Stimulated activated CD4-positive, alpha-beta T cell treated with anti-CD3 and anti-CD28 coated beads, Interleukin-12 subunit alpha, Interleukin-12 subunit beta, amount 100 ng/mL, for 48 hours (primary cell): ENCODE measurements around the gene HTR2A.

ENCODE experiments used
- DNase-seq, 3 donors: peaks; one replicate each; pipeline ENCODE4 v3.0.0-alpha.2; 2020; ENCODE audit warnings: low read depth in 2 of 3, low spot score in 1 of 3

HTR2A gene

DNA sequence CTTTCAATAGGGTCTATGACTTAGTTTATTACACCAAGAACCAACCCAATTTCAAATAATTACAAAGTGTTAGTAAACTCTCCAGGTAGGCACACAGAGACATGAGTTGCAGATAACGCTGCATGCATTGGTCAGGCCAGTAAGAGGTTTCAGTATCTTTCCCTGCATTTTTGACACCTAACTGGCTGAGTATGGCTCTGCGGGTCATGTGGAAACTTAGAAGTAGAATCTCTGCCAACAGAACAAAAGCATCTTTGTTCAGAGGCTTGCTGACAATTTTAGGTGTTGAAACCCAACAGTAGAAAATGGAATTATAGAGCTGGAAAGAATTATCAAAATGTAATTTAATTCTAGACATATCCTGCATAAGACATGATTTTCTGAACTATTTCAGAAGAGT lies 25.3 kb downstream of the HTR2A start:
- DNase-seq: no peak

DNA sequence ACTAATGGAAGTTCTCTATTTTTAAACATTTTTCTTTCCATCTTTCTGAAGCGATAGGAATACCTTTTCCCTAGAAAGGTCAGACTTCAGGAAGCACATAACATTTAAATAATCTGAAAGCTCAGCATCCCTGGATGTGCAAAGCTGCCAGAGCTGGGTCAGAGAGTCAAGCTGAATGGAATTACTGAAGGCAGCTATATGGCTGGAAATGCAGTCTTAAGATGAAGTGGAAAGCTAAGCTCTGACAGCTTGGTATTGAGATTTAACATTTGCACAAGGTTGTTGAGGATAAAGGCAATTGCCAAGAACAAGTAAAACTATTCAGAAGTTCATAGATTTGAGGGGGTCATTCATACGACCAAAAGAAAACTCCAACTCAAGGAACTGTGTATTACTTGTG lies 28.8 kb downstream of the HTR2A start:
- DNase-seq: no peak

DNA sequence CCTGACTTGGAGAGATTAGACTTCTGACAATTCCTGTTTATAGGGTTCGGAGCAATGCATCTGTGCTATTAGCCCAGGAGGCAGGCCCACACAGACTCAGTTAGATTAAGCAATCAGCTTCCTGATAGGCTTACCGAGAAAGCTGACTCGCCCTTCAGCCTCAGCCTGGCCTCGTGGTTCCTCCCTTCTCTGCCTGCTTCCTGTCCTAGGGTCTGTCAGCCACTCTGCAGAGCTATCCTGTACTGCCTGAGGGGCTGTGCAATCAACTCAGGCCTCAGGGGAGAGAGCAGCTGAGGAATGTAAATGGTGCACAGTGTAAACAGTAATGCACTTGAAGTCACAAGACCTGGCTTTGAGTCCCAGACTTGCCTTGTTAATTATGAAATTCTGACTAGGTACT lies 30.7 kb downstream of the HTR2A start:
- no peak for DNase-seq

DNA sequence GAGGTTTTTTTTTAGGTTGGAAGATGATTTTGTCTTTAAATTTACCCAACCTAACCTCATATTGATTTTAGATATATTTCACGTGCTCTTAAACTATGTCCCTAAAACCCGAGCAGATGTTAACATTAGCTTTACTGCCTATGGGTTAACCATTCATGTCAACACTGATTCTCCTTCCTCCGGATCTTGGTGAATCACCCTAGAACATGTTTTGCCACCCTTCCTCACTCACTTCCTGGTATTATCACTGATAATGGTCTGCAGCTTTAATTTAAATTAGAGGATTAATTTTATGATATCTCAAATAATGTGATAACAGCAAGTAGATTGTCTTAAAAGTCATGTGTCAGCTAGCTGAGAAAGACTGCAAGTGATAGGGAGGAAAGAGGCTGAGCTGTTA lies 31.9 kb downstream of the HTR2A start:
- DNase-seq: no peak

DNA sequence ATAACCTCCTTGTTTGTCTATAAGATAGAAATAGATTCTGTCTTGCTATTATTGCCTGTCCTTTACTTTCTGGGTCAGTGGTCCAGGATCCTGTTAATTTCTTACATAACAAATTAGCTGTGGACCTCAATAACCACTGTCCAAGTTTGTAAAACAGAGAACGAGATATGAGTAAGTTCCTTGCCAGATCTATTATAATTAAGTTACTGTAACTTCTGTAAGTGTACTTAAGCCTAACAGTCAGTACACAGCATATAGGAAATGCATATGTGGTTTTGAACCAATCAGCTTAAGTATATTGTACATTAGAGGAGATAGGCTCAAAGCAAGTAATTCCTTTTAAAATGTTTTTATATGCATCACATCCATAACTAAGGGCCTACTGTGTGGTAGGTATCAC lies 34.9 kb downstream of the HTR2A start:
- DNase-seq: no peak

DNA sequence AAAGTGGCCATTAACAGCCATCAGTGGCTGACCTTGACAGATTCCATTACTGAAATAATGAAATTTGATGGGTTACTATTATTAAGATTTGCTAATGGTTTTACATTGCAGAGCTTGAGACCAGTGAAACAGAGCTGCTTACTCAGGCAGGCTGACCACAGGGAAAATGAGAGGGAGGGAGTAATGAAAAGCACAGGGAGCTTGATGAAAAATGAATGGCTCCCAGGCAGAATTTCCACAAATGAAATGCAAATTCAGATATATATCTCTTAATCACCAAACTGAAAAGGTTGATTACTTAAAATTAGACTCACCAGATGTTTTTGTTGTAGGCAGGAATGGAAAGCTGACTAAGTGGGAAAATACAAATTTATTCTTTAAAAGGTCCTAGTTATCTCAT lies 36.1 kb downstream of the HTR2A start:
- DNase-seq: no peak

DNA sequence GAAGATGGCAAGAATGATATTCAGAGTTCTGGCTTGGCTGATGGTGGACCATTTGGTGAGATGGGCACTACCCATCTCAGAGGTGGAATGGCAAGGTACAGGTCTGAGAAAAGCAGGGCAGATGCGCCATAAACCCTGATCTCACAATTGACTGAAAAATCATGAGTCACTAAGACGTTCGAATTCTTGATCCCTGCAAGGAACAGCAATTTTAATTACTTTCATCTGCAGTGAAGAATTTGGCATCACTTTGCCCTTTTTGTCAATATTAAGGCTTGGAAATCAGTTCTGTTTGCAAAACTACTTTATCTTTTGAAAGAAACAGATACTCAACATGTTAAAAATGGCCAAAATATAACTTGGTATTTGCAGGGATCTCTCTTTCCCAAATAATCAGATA lies 38.1 kb downstream of the HTR2A start:
- DNase-seq: no peak

DNA sequence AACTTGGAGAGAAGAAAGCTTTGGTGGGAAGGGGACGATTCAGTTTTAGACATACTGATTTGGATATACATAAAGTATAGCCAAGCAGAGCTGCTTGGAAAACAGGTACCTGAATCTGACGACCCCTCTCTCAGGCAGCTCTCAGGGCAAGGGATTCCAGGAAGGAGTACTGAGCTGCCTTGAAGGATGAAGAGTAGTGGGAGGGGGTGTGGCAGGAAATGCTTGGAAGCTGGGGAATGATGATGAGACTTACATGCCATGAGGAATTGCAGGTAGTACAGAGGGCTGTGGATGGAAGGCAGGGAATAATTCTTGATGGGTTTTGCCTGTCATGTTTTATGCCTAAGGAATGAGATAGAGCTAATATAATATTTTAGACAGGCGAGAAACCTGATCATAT lies 38.7 kb downstream of the HTR2A start:
- DNase-seq: no peak

DNA sequence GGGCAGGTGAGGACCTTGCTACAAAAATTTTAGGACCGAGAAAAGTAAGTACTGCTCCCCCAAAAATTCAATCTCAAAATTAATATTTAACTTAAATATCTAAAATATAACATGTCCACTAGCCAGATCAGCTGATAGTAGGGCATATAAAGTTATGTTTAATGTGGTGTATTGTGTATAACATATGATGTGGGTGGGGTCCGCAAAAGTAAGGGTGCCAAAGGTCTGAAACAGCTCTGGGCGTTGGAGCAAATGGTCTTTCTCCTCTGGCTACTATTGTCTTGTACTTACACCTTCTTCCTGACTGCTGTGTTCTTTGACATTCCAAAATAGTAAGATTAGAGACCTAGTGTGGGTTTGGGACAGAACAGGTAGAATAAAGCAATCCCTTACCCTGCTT lies 41.2 kb downstream of the HTR2A start:
- DNase-seq: no peak

DNA sequence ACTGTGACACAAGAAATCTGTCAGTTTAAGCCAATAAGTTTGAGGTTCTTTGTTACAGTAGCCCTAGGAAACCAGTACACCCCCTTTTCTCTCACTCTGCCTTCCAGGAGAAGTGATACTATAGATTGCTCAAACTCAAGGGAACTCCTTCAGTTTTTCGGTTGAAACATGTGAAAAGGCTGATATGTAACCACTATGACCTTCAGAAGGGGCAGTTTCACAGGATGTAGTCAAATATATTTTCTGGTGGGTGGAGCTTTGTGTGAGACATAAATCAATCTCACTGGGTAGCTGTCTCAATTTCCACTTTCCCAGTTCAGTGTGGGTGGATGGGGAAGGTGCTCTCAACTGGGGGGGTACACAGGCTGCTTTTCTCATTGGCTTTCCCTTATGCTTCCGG lies 41.7 kb downstream of the HTR2A start:
- no peak for DNase-seq

DNA sequence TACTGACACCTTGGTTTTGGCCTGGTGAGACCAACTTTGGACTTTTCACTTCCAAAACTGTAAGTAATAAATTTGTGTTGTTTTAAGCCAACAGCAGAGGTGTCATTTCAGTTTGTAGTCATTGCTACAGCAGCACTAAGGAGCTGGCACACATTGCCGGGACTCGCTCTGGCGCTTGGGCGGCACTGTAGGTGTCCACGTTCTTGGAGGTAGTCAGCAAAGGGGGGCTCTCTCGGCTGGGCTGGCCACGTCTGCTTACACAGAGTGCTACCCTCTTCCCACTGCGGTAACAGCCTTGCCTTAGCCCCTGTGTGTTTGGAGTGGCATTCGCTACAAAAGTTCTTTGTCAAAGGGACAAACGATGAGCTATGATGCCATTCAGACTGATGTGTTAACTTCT lies 44.7 kb downstream of the HTR2A start:
- no peak for DNase-seq

DNA sequence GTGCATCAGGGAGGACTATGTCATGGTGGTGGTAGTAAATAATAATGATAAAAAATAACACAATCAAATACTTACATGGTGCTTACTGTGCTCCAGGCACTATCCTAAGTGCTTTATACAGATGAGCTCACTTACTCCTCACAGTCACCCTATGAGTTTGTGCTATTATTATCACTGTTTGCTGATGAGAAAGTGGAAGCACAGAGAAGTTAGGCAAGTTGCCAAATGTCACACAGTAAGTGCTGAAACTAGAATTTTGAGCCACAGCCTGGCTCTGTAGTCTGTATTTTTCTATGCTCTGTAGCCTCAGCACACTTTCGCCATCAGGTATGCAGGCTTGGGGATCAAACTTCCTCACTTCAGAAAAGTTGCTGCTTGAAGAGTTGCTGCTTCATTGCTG lies 46.6 kb downstream of the HTR2A start:
- DNase-seq: no peak

DNA sequence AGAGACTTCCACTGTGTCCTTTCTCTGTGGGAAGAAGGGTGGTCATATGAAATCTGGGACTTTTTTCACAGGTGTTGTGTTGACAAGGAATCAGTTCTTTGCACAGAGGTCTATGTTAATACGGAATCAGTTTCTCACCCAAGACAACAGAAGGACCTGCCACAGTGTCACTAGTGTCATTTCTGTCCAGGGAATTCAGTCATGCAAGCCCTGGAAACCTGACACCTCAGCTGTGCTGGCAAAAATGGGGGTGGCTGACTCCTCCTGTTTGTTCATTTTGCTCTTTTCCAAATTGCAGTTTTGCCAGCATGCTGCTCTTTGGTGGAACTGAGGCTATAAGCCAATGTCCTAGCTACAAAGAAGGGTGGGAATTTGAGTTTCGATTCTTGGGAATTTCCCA lies 50.1 kb downstream of the HTR2A start:
- DNase-seq: no peak

DNA sequence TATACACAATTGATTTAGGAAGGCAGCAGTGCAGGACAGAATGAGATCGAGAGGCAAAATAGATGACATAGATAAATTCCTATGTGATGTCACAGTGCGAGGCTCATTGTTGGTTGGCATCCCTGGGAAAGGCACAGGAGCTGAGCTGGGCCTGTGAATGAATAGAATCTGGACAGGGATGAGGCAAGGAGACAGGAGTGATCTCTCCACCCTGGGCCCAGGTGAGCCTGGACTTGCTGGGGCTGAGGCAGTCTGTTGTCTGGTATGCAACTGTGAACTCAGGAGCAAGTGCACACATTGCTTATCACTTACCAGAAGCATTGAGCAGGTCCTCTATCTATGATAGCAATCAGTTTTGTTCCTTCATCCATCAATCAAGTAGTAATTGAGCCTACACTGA lies 51.7 kb downstream of the HTR2A start:
- no peak for DNase-seq

DNA sequence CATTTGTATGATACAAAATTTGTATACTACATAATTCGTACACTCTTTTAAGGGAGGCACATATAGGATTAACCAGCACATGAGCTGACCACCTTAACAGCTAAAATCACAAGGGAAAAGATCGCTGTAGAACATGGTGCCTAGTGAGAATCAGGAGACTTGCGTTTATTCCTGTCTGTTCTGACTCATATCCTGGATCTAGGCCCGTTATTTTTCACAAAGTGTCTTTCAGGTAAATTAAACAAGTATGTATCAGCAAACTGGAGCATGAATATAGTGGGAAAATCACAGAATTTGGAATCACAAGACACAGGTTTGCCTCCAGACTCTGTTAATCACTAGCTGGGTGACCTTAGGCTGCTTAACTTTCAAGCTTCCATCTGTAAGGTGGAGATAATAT lies 52.4 kb downstream of the HTR2A start:
- DNase-seq: no peak

DNA sequence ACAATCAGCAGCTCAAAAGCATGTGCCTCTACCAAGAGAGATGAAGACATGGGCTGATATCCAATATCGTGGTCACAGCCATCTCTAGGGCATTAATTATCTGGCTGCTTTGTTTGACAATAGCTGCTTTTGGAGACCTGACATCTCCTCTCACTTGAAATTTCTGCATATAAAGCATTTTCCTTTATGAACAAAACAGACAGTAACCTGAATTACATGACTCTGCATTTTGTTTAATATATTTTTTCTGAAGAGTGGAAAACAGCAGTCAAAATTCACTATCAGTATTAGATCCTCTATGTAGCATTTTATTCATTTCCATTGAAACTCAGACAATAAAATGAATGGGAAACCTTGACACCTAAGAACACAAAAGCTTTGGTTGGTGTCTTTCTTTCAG lies 57.5 kb downstream of the HTR2A start:
- no peak for DNase-seq

DNA sequence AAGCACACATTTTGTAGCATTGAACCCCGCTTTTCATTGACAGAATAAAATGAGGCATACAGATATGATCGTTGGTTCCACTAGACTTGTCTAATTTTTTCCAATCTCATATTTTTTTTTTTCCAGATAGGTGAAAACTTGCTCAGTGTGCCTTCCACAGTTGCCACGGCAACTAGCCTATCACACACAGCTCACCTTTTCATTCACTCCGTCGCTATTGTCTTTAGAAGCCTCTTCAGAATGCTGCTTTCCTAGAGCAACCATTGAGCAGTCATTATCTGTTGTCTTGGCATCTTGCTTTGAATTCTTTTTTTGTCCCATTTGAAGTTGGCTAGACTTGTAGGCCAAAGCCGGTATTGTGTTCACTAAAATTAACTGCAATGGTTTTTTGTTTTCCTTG lies 62.2 kb downstream of the HTR2A start:
- no peak for DNase-seq

DNA sequence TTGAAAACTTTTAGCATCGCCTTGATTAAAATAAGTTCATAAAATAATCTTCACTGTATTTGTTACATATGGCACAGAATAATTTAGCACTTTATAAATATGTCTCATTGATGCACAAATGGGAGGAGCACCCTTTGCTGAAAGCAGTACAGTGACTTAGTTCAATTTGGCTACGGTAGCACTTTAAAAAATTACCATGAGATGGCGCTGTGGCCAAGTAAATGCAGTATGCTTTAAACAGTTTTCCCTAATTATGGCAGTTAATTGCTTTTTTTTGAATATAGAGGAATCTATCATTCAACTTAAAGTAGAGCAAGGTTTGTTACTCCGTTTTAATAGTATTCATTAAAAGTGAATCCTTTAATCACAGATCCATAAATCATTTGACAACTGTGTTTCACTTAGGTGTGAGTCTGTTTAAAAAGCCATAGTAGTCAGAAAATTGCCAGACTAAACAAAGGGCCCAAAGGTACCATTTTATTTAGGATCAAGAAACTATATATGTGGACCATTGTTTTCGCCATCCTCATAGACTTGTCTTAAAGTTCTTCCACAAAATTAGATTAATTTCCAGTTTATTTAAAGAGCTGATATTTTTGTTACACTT lies 65.2 kb downstream of the HTR2A start:
- peak; percentile 2 to 60 (median 14) for DNase-seq

DNA sequence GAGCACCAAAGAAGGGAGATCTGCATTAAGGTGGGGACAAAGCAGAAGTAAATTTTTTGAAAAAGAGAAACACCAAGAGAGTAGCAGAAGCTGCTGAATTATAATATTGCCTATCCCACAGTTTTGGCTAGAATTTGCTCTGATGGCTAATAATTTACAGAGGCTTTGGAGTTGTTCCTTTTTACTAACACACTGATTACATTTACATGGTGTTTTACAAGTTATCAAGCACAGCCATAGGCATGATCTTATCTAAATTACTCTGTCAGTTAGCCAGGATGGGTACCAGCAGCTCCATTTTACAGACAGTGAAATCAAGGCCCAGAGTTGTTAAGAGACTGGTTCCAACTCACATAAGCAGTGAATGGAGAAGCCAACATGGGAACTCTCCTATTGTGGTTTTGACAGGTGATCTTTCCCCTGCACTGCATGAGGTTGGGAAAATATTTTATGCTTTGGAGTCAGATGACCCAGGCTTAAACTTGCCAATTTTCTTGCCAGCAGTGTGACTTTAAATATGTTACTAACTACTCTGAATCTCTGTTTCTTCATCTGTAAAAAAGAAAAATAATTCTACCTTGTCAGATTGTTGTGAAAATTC lies 66.3 kb downstream of the HTR2A start:
- no peak for DNase-seq

DNA sequence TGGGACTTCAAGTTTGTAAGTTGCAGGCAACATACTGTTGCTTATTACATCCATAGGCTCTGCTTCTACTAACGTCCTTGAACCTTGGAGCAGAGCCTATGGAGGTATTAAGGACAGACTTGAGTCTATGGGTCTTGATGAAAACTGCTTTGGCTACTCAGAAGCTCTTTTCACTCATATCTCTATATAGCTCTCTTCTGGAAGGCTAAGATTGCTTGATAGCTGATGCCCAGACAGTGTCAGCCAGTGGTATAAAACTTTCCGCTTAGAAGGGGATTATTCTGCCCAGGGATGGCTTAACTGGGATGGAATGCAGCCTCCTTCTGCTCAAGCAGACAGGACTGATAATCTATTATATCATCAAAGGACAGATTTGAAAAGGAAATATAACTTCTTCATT lies 74.3 kb downstream of the HTR2A start:
- no peak for DNase-seq

DNA sequence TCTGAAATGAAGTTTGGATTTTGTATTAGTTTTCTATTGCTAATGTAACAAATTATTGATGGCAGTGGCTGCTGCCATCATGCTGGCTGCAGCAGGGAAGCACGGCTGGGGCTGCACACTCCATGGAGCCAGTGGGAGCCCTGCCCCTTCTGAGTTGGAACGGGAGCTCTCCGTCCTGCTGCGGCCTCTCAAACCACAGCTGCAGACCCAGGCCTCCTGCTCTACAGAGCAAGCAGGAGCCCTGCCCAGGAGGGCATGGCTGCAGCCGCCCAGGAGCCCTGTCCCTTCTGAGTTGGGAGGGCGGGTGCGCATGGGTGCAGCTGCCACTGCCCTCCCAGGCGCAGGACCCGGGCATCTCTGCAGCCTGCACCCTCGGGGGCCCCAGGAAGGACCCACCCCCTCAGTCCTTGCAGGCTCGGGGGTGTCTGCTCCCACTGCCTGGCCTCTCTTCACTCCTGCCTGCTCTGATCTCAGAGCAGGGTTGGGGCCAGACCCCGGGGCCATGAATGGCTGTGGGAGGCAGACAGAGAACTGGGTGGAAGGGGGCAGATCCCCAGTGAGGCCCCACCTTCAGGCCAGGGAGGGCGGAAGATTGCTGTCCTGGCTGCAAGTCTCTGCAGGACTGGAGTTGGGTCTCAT lies 78.9 kb downstream of the HTR2A start:
- no peak for DNase-seq

DNA sequence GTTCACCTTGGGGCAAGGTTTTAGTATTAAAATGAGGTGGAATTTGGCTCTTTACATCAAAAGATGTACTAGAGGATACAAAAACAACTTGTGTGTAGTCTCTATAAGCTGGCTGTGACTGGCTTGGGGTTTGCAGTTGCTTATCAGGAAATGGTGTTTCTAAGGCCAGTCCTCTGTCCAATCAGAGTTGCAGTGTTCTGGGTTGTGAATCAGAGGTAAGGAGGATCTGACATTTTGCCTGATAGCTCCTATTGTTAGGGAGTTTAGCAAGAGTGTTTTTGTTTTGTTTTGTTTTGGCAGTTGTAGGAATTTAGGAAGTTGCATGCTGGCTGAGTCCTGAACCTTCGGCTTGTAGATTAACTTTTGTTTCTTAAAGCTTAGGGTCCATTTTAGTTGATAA lies 79.8 kb downstream of the HTR2A start:
- DNase-seq: no peak

DNA sequence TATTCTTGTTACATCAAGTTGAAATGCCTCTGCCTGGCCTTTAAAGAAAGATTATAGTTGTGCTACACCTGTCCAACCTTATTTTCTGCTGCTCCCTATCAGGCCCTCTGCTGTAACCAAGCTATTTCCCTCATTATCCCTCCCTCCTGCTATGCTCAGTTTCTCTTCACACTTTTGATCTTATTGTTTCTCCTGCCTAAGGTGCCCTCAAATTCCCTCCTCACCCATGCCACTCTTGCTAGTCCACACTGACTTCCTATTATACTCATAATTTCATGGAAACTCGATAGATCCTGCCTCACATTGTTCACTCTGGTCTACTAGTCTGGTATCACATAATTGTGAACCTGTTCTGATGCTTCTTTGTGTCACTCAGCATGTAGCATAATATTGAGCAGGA lies 80.5 kb downstream of the HTR2A start:
- DNase-seq: no peak
